ENCODE measurements around the gene ATG10.
A peak's percentile ranks its signal among the peaks of the same experiment; 100 is the strongest.

ATG10 gene

DNA sequence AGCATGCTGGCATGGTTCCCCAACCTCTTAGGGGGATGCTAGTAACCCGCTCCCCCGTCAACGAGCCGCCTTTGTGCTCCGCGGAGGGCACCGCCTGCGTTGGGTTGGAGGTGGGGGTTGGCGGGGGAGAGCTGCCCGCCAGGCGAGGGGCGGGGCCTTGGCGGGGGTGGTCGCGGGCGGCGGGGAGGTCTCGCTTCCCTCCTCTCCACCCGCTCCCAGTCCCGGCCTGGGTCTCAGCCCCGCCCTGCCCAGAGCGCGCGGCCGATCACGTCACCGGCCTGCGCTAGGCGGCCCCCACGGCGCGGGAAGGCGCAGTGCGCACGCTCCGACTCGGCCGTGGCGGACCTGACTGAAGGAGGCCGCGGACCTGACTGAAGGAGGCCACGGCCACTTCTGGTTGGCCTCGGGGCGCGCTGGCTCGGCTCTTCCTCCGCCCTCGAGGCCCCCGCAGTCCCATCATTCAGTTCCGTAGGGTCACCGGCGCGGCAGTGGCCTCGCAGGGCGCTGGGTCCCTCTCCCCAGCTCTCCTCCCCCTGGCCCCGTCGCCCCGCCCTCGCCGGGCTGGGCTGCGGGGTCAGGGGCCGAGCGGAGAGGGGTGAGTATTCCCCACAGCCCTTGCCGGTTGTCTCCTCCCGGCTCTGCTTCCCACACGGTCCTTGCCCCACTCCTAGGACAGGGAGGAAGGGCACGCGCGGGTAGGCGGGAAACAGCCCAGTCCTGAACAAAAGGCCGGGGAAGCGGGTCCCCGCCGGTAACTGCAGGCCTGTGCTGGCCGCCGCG lies at the start of gene ATG10:
Gene ATG10 (plus strand): TSS at position 312 of the 780 bp plus-strand sequence. CDS start 15,548 bp downstream, outside the sequence.
- TF ChIP-seq CTCF (IDR thresholded peaks at IDR 0.05): no peak
- H3K27me3 ChIP-seq (ENCODE audit: control insufficient read depth, insufficient read depth, low read length): no peaks in the 10 kb centered on the region
- H3K4me1 ChIP-seq: peaks cover 9% of the 10 kb centered on the region
- H3K9me3 ChIP-seq (ENCODE audit: control insufficient read depth, low read length): no peaks in the 10 kb centered on the region
- H2AFZ ChIP-seq: peak within 1 kb of the TSS; percentile 99
- no peaks in the 10 kb centered on the region for H3K79me2 ChIP-seq
- H3K27ac ChIP-seq: peak within 1 kb of the TSS; percentile 97
- H3K36me3 ChIP-seq (ENCODE audit: control insufficient read depth, insufficient read depth, low read length): no peaks in the 10 kb centered on the region
- H3K4me2 ChIP-seq (ENCODE audit: low read length): peak within 1 kb of the TSS; percentile 90
- peak within 1 kb of the TSS; percentile 77 for H3K4me3 ChIP-seq (ENCODE audit: low read depth, low read length)
- H3K9ac ChIP-seq: peak within 1 kb of the TSS; percentile 93

GRCh38 chr5:81922854-81923279 lies 49.0 kb upstream of the ATG10 start:
- Histone ChIP-seq H3K36me3 (ENCODE audit: control insufficient read depth, insufficient read depth, low read length) (no peaks in the 10 kb centered on the region), H2AFZ (no peak overlapping the region), H3K4me2 (ENCODE audit: low read length) (no peak overlapping the region), H3K79me2 (no peaks in the 10 kb centered on the region), H3K9me3 (ENCODE audit: control insufficient read depth, low read length) (no peaks in the 10 kb centered on the region), H3K4me1 (no peaks in the 10 kb centered on the region), H3K27ac (no peak overlapping the region), H3K4me3 (ENCODE audit: low read depth, low read length) (no peak overlapping the region), H3K27me3 (ENCODE audit: control insufficient read depth, insufficient read depth, low read length) (no peaks in the 10 kb centered on the region), H3K9ac (no peak overlapping the region)
- TF ChIP-seq CTCF (IDR thresholded peaks at IDR 0.05): no peak

- H3K36me3 ChIP-seq (ENCODE audit: control insufficient read depth, insufficient read depth, low read length): no peaks in the 10 kb centered on the region
- no peak overlapping the region for H3K27ac ChIP-seq
- H3K27me3 ChIP-seq (ENCODE audit: control insufficient read depth, insufficient read depth, low read length): no peaks in the 10 kb centered on the region
- H3K9ac ChIP-seq: no peak overlapping the region
- no peaks in the 10 kb centered on the region for H3K9me3 ChIP-seq (ENCODE audit: control insufficient read depth, low read length)
- no peak for TF ChIP-seq CTCF (IDR thresholded peaks at IDR 0.05)
- H3K4me3 ChIP-seq (ENCODE audit: low read depth, low read length): no peak overlapping the region
- H3K79me2 ChIP-seq: no peaks in the 10 kb centered on the region
- H2AFZ ChIP-seq: peak overlapping the region; percentile 72
- no peaks in the 10 kb centered on the region for H3K4me1 ChIP-seq
- H3K4me2 ChIP-seq (ENCODE audit: low read length): no peak overlapping the region
Measured at GRCh38 chr5:81924442-81924841, 47.4 kb upstream of the ATG10 start.

- Histone ChIP-seq H3K79me2 (no peaks in the 10 kb centered on the region), H3K36me3 (ENCODE audit: control insufficient read depth, insufficient read depth, low read length) (no peaks in the 10 kb centered on the region), H3K27ac (no peak overlapping the region), H3K4me1 (no peaks in the 10 kb centered on the region), H3K9ac (no peak overlapping the region), H2AFZ (peak overlapping the region; percentile 28), H3K4me2 (ENCODE audit: low read length) (no peak overlapping the region), H3K27me3 (ENCODE audit: control insufficient read depth, insufficient read depth, low read length) (no peaks in the 10 kb centered on the region), H3K4me3 (ENCODE audit: low read depth, low read length) (no peak overlapping the region), H3K9me3 (ENCODE audit: control insufficient read depth, low read length) (no peaks in the 10 kb centered on the region)
- TF ChIP-seq CTCF (IDR thresholded peaks at IDR 0.05): no peak
Measured at GRCh38 chr5:81925009-81925408, 46.8 kb upstream of the ATG10 start.

GRCh38 chr5:81925981-81926380 lies 45.8 kb upstream of the ATG10 start:
- no peak overlapping the region for H3K27ac ChIP-seq
- H3K9ac ChIP-seq: no peak overlapping the region
- H3K4me3 ChIP-seq (ENCODE audit: low read depth, low read length): no peak overlapping the region
- H3K4me2 ChIP-seq (ENCODE audit: low read length): no peak overlapping the region
- no peak overlapping the region for H2AFZ ChIP-seq
- H3K36me3 ChIP-seq (ENCODE audit: control insufficient read depth, insufficient read depth, low read length): no peaks in the 10 kb centered on the region
- TF ChIP-seq CTCF (IDR thresholded peaks at IDR 0.05): no peak
- H3K27me3 ChIP-seq (ENCODE audit: control insufficient read depth, insufficient read depth, low read length): no peaks in the 10 kb centered on the region
- H3K4me1 ChIP-seq: no peaks in the 10 kb centered on the region
- no peaks in the 10 kb centered on the region for H3K9me3 ChIP-seq (ENCODE audit: control insufficient read depth, low read length)
- H3K79me2 ChIP-seq: no peaks in the 10 kb centered on the region
